Stimulated activated CD8-positive, alpha-beta memory T cell treated with anti-CD3 and anti-CD28 coated beads, Interleukin-4, amount 100 ng/mL, for 1 hour (primary cell): ENCODE measurements around the gene SDHC.
"Not testable (repeated sequence)": the region's sequence is repeated elsewhere in the genome, so short reads cannot be mapped to it uniquely, and the experiment has no call there.

ENCODE experiments used
- DNase-seq, 2 donors: peaks; one replicate each; pipeline ENCODE4 v3.0.0-alpha.2; 2020; ENCODE audit warnings: low read depth in 2 of 2, low spot score in 1 of 2

Gene SDHC

DNA sequence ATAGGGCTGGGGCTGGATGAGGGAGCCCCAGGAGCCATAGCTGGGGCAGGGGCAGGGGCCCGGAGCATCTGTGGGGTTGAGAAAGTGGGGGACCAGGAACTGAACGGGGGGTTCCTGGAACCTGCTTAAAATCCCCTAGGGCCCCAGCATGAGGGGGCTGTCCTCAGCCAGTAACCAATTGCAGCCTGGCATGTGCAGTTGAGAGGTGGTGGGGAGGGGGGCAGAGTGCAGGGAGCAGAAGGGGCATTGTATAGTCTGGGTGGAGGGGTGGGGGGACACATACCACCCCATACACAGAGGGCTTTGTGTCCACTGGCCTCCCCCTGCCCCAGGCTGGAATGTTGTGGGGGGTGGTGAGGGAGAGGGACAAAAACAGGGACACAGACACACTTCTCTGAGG lies 4.3 kb upstream of the SDHC start, which contains the start of gene MPZ:
Gene MPZ (minus strand): TSS at position 101 of the 400 bp plus-strand sequence. CDS start 63 bp downstream, at position 38.
- no peak for DNase-seq

DNA sequence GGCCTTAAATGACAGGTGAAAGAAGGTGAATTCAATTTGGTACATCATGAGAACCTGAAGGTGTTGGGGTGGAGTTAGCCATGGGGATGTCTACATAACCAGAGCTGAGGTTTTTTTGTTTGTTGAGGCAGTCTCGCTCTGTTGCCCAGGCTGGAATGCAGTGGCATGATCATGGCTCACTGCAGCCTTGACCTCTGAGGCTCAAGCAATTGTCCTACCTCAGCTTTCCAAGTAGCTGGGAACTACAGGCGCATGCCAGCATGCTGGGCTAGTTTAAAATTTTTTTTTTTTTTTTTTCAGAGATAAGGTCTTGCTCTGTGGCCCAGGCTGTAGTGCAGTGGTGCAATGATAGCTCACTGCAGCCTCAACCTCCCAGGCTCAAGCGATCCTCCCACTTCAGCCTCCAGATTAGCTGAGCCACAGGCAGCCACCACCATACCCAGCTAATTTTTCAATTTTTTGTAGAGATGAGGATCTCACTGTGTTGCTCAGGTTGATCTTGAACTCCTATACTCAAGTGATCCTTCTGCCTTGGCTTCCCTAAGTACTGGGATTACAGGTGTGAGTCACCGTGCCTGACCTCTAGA lies 2.5 kb upstream of the SDHC start:
- DNase-seq, result no peak

DNA sequence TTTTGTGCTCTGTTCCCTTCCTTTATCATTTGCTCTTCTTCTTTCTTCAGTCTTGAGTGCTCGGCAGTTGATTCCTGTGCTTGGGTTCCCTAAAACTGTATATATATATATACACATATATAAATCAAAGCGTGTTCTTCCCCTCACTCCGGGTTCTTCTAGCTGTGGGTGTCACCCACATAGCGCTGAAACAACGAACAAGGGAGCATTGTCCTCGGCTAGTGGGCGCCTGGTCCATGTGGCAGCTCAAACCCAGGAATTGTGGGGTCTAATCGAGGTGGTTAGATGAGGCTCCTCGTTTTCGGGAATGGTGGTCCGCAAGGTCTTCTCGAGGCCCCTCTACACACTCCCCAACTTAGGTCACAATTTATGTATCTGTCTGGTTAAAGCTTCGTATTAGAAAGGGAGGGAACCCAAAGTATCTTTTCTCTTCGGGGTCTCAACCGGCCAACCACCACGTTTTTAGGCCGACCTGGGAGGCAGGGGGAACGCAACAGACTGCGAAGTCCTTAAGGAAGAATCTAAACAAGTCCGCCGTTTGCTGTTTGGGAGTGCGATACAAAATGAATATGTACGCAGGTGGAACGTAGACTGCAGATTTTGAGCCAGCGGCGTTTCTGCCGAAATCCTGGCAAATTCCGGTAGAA lies 504 bp upstream of the SDHC start:
- no peak for DNase-seq

DNA sequence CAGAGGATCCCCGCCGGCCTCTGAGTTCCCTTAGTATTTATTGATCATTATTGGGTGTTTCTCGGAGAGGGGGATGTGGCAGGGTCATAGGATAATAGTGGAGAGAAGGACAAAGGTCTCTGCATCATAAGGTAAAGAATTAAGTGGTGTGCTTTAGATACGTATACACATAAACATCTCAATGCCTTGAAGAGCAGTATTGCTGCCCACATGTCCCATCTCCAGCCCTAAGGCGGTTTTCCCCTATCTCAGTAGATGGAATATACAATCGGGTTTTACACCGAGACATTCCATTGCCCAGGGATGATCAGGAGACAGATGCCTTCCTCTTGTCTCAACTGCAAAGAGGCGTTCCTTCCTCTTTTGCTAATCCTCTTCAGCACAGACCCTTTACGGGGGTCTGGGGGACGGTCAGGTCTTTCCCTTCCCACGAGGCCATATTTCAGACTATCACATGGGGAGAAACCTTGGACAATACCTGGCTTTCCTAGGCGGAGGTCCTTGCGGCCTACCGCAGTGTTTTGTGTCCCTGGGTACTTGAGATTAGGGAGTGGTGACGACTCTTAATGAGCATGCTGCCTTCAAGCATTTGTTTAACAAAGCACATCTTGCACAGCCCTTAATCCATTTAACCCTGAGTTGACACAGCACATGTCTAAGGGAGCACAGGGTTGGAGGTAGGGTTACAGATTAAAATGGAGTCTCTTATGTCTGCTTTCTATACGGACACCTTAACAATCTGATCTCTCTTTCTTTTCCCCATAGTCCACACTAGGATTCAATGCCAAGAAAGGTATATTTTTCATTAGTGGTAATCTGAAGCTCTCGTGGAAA lies 1.9 kb downstream of the SDHC start:
- DNase-seq, result not testable (repeated sequence)

DNA sequence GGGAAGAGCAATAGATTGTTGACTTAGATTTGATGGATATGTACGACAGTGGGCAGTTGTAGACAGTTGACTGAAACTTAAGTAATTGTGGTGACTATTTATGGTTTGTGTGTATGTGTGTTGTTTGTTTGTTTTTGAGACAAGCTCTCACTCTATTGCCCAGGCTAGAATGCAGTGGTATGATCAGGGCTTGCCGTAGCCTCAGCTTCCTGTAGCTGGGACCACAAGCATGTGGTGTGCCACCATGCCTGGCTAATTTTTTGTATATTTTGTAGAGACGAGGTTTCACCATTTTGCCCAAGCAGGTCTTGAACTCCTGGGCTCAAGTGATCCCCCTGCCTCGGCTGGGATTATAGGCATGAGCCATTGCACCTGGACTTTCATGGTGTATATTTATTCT lies 9.8 kb downstream of the SDHC start:
- DNase-seq, result no peak

DNA sequence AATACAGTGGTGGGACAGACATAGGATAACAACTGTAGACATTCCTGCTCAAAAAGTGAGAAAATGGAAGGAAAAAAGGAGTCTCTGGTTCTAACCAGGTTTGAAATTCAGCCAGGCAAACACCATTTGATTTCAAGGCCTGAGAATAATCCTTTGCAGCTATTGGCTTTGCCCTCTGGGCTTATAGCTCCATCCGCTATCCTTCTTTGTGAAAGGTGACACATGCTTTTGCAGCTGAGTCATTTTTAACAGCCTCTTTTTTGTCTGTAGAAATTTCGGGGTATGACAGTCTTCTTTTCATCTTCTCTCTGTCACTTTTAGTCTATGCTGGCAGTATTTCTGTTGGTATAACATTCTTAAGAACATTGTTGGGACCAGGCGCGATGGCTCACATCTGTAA lies 16.2 kb downstream of the SDHC start:
- DNase-seq, result no peak

DNA sequence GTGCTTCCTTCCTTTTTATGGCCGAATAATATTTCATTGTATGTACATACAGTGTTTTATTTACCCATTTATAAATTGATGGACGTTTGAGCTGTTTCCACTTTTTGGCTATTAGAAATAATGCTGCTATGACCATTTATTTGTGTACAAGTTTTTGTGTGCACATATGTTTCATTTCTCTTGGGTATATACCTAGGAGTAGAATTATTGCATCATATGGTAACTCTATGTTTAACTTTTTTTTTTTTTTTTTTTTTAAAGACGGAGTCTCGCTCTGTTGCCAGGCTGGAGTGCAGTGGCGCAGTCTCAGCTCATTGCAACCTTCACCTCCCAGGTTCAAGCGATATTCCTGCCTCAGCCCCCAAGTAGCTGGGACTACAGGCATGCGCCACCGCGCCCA lies 19.0 kb downstream of the SDHC start:
- no peak for DNase-seq

DNA sequence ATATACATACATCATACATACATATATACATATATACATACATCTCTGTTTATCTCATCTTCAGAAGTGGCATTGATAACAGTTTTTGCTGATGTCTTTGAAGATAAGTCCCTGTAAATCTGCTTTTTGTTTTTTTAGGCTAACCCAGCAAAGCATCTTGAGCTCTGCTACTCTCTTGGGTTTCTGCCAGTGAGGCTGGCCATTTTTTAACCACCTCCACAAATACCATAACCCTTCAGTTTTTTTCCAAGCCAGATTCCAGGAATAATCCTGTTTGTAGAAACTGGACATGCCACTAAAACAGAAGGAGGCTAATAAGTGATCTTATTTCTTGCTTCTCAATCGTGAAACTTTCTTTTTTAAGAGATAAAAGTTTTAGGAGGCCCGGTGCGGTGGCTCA lies 21.6 kb downstream of the SDHC start:
- DNase-seq, result no peak

DNA sequence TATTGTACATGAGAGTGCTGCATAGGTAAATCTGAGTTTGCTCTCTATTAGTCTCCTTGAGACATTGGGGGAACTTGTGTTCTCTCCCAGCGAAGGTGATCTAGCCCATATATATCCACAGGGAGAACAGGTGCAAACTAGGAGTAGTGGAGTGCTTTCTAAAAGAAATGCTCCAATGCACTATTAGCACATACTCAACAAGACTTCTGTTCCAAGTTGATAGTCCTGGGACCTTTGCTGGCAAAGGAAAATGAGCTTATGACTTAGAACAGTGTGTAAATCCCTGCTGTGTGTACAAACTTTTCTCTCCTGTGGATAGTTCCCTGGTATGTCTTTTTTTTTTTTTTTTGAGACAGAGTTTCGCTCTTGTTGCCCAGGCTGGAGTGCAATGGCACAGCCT lies 28.0 kb downstream of the SDHC start:
- no peak for DNase-seq

DNA sequence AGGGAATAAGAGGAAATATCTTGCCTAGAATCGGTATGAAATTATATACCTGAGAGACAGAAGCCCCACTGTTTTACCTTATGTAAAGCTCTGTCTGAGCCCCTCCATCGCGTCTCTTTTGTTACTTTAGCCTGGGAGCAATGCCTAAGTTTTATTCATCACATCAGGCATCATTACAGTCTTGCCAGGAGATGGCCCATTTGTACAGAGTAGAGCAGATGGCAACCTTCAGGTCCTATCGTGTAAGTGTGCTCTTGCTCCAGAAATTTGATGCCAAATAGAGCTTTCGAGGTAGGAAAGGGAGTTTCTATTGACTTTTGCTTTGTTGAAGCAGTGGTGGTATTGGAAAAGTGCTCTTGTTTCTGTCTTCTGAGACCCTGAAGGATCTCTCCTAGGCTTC lies 28.6 kb downstream of the SDHC start:
- DNase-seq, result no peak

DNA sequence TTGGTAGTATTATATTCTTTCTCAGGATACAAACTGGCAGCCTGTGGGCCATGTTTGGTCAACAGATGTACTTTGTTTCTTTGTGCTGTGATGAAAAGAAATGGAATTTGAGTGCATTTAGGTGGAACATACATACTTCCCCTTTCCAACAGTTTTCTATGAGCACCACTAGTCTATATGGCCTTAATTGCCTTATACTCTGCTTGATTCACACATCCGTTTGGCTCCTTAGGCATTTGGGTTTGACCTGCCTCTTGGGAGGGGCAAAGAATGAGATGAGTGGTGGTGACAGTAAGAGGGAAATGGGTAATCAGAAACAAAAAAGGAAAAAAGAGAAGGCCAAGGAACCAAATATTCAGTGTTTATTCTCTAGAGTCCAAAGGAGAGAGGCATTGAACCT lies 36.5 kb downstream of the SDHC start:
- no peak for DNase-seq

DNA sequence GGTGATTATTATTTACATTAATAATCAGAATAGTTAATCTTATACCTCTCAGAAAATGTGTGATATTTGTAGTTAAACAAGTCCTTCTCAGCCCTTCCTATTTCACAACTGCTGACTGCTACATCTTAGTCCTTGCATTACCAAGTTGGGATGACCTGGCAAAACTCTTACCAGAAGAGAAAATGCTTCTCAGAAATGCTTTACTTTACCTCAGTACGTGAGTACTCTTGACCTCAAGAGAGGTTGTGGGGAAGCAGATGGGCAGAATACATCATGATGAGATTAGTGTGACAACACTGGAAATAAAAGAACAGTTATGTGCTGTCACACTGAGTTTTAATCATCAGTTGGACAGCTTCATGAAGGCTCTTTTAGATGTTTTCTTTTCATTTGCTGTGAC lies 37.3 kb downstream of the SDHC start:
- DNase-seq, result no peak

DNA sequence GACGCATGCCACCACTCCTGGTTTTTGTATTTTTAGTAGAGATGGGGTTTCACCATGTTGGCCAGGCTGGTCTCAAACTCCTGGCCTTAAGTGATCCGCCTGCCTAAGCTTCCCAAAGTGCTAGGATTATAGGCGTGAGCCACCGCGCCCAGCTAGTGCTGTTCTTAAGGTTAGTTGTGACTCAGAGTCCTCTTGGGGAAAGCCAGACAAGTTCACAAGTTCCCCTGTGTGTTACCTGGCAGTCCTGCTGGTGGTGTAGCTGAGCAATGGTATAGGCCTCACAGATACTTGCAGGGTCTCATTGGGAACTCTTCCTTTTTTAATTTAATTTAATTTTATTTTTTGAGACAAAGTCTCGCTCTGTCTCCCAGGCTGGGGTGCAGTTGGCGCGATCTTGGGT lies 42.9 kb downstream of the SDHC start:
- DNase-seq, result no peak

DNA sequence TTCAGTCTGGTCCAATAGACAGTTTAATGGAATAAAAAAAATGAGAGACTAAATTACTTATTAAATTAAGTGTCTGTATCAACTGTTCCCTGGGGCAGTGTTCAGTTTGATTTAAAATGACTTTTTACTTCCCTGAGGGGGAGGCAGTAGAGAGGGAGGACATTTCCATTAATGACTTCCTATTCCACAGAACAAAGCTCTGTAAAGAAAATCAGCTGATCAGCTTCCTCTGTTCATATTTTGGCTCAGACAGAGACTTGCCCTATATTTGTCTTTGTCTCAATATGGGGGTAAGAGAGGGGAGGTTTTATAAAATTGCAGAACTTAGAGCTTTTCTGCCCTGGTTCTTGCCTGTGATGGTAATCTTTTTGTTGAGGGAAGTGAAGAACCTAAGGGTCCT lies 45.1 kb downstream of the SDHC start:
- no peak for DNase-seq

DNA sequence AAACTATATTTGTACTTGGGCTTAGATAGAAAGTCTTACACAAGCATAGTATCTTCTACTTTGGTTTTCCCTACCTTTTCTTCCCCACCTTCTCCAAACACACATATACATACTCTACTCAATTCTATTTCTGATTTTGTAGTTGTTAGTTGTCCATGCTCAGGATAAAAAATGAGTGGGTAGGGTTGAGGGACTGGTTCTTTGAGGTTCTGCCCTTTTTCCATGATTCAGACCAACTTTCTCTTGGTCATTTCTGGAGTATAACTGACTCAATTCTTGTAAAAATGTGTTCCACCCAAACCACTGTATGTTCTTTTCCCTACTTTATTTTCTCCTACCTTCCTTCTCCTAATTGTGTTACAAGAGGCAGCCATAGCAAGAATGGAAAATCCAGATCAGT lies 50.2 kb downstream of the SDHC start:
- no peak for DNase-seq

DNA sequence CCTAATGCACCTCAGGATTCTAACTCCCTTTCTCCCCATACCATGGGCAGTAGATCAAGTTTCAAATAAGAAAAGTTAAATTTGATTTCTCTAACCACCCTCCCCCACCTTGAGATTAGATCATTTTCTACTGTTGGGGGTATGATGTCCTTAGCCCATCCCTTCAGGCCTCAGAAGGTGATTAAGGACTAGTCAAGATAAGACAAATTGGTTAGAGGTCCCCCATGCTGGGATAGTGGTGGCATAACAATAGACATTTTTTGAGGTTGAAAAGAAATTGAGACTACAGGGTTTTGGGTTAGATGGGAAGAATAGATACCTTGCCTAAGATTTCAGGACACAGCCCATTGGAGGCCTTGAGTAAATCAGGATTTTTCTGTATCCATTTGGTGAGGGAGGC lies 51.0 kb downstream of the SDHC start:
- DNase-seq, result no peak

DNA sequence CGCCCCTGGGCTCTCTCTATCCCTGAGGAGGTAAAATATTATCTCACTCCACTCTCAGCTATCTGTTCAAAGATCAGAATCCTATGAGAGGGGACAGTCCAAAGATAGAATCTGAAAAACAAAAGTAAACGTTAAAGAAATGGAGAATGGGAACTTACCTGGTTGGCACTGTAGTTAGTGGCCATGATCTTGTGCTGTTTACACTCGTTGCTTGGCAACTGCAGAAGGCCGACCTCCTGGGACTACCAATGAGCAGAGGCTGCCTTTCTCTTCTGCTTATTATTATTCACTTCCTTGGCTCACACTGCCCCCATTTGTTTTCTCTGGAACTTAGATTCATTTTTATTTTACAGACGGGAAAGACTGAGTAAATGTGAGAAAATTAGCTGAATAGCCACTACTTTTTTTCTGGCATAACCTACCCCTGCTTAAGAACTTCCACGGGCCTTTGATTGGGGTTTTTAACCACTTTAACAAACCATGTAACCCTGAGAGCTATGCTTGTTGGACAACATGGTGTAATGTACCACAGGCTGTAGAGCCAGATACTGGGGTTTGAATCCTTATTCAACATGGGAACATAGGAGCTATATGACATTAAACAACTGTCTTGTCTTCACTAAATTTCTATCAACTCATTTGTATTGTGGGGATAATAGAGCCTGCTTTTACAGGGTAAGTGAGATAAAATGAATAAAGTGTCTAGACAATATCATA lies 53.7 kb downstream of the SDHC start, which contains the start of gene CFAP126:
Gene CFAP126 (minus strand): TSS at position 193 of the 717 bp plus-strand sequence. CDS start 8 bp downstream, at position 185.
- DNase-seq, result peak in 1 of 2 donors; percentile 3

DNA sequence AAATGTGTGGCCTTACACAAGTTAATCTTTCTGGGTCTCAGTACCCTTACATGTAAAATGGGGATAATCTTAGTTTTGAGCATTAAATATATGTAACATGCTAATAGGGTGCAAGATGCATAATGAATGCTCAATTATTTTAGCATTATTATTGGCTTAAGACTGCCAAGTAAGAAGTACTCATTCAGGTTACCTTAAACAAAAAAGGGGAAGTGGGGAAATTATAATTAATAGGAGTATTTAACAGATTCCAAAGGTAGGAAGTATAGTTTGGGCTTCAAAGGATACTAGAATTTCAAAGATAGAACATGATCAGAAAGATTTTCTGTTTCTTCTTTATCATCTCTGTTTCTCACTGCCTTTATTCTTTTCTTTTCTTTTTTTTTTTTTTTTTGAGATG lies 59.3 kb downstream of the SDHC start:
- no peak for DNase-seq

DNA sequence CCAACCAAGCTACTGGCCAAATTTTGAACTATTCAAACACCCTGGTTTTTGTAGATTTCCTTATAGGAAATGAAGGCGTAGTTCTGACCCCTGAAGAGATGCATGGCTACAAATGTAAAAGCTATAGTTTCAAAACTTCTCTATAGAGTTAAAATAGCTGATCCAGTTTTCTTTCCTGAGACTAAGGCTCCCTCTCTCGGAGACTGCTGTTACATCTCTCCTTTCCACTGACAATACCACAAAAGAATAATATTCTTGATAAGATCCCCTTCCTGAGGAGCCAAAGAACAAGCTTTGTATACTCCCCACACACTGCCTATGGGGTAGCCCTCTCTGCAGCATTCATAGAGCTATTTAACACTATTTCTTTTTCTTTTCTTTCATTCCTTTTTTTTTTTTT lies 60.2 kb downstream of the SDHC start:
- no peak for DNase-seq

DNA sequence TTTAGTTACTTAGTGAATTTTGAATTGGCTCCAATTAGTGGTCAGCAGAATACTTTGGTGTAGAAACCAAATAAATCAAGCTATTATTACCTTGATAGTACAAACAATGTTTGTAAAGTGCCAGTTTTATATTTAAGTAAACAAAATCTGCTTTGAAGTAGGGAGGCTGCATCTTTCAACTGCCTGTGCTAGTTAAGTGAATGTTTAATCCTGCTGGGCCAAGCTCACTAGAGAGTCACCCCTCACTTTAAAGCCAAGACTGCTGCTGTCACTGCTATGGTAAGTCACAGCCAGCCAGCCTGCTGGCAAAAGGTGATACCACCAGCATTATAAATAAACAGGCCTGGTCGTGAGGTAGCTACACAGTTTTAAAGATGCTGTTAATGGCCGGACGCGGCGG lies 63.8 kb downstream of the SDHC start:
- DNase-seq, result no peak

DNA sequence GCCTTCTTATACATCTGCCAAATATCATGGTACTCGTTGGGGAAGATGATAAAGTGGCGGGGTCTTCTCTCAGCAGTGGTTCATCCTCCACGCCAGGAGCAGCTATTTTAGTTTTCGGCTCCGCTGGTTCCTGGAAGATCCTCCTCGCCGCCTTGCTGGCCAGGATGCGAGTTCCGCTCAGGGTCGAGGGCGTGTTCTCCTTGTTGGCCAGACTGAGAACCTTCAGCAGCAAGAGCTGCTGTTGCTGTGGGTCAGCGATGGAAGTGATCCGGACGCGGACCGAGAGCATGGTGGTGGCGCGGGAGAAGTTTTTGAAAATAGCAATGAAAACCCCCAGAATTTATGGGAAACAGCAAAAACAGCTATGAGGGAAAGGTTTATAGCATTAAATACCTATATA lies 64.9 kb downstream of the SDHC start:
- no peak for DNase-seq

DNA sequence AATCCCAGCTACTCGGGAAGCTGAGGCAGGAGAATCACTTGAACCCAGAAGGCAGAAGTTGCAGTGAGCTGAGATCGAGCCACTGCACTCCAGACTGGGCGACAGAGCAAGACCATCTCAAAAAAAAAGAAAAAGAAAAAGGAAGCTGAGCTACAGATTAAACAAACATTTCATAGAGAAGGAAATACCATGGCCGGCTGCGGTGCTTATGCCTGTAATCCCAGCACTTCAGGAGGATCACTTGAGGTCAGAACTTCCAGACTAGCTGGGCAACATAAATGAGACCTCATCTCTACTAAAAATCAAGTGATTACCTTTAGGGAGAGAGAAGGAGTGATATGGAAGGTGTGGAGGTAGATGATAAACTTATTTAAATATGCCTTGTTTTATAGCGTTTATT lies 67.5 kb downstream of the SDHC start:
- no peak for DNase-seq
